Mesendoderm (in vitro differentiated cells): ENCODE data around the gene MTUS2.

Experiments used
- DNase-seq: peaks from one replicate; pipeline ENCODE4 v3.0.0; 2013
- H2AK5ac ChIP-seq: 2 replicates; pipeline ENCODE4 v1.6.1; 2013; ENCODE audit warnings: low read length, inconsistent platforms
- H2BK120ac ChIP-seq: 2 replicates; pipeline ENCODE4 v1.6.1; 2013; ENCODE audit warnings: low read depth, mild to moderate bottlenecking, low read length, moderate library complexity, mixed read lengths
- H2BK15ac ChIP-seq: replicated peaks from 2 replicates; pipeline ENCODE4 v1.6.1; 2013; ENCODE audit warnings: low read depth, mild to moderate bottlenecking, moderate library complexity
- H2BK5ac ChIP-seq: 2 replicates; pipeline ENCODE4 v1.6.1; 2013; ENCODE audit warnings: low read length, inconsistent platforms
- H3K18ac ChIP-seq: 2 replicates; pipeline ENCODE4 v1.6.1; 2013; ENCODE audit warnings: mild to moderate bottlenecking, low read length, mixed read lengths
- H3K23ac ChIP-seq: one replicate; pipeline ENCODE4 v1.6.1; 2013; ENCODE audit warnings: low read length
- H3K27ac ChIP-seq: 2 replicates; pipeline ENCODE4 v1.5.1; 2013; ENCODE audit warnings: low read depth, mild to moderate bottlenecking, inconsistent platforms, low read length, moderate library complexity
- H3K27me3 ChIP-seq: 2 replicates; pipeline ENCODE4 v1.6.1; 2013; ENCODE audit warnings: low read length, control low read depth, mild to moderate bottlenecking, inconsistent platforms; ENCODE audit not compliant: insufficient read depth, poor library complexity
- H3K36me3 ChIP-seq: 2 replicates; pipeline ENCODE4 v1.6.1; 2013; ENCODE audit warnings: low read length, inconsistent platforms; ENCODE audit not compliant: control insufficient read depth, insufficient read depth
- H3K4ac ChIP-seq: one replicate; pipeline ENCODE4 v1.6.1; 2013; ENCODE audit warnings: low read depth, mild to moderate bottlenecking, low read length, moderate library complexity
- H3K4me1 ChIP-seq: 2 replicates; pipeline ENCODE4 v1.6.1; 2013; ENCODE audit warnings: low read depth, low read length, inconsistent platforms; ENCODE audit not compliant: control insufficient read depth
- H3K4me2 ChIP-seq: 2 replicates; pipeline ENCODE4 v1.6.1; 2013; ENCODE audit warnings: low read length
- H3K4me3 ChIP-seq: 2 replicates; pipeline ENCODE4 v1.5.1; 2013; ENCODE audit warnings: mild to moderate bottlenecking, low read length
- H3K56ac ChIP-seq: one replicate; pipeline ENCODE4 v1.6.1; 2013; ENCODE audit warnings: low read length
- H3K79me1 ChIP-seq: 2 replicates; pipeline ENCODE4 v1.6.1; 2013; ENCODE audit warnings: low read length, inconsistent platforms
- H3K79me2 ChIP-seq: 2 replicates; pipeline ENCODE4 v1.6.1; 2013; ENCODE audit warnings: mild to moderate bottlenecking, low read length; ENCODE audit not compliant: control insufficient read depth, insufficient read depth
- H3K9ac ChIP-seq: 2 replicates; pipeline ENCODE4 v1.6.1; 2013; ENCODE audit warnings: low read length, inconsistent platforms
- H4K5ac ChIP-seq: one replicate; pipeline ENCODE4 v1.6.1; 2013; ENCODE audit warnings: low read length
- H4K8ac ChIP-seq: one replicate; pipeline ENCODE4 v1.6.1; 2013; ENCODE audit warnings: low read depth, mild to moderate bottlenecking, control low read depth, low read length, moderate library complexity
- WGBS: extraction: QIAGEN DNeasy Blood & Tissue Kit; methylation state at CpG from one replicate; pipeline ENCODE4 v1.1.7; 2013; ENCODE audit warnings: low lambda C conversion rate, missing lambda C conversion rate; ENCODE audit not compliant: insufficient coverage; ENCODE audit errors: extremely low coverage; 5-methylcytosine and 5-hydroxymethylcytosine counted together

Gene MTUS2

DNA sequence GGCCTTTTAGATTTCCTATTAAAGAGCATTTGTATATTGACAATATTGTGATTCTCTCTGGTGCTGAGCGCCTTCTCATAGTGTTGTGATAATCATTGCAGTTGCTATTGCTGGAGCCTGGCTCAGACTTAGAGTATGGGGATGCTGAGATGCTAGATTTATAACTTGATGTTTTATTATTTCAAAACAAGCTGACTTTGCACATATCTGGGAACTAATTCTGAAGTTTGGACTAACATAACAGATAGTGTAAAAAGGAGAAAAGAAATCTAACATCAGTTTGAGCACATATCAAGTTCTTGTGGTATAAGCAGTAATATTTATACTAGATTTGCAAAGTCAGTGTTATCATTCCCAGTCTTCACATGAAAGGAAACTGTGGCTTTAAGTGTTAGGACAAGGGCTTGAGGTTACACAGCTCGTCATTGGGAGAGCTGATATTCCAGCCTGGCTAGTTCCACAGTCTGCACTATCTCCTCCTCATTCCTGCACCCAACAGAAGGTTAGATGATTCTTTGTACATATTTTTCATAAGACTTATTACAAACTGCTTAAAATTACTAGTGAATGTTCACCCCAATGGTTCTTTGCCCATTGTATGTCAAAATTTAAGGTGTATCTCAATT is 279.8 kb downstream of the MTUS2 start:
- Histone ChIP-seq H3K23ac (no peak overlapping the region), H3K27me3 (no peaks in the 10 kb centered on the region), H3K9ac (no peak overlapping the region), H3K4ac (no peak overlapping the region), H3K4me2 (no peak overlapping the region), H3K4me3 (no peak overlapping the region), H3K36me3 (no peaks in the 10 kb centered on the region), H3K79me1 (no peaks in the 10 kb centered on the region), H2AK5ac (no peak overlapping the region), H3K56ac (no peak overlapping the region), H4K8ac (no peak overlapping the region), H3K79me2 (no peaks in the 10 kb centered on the region), H2BK120ac (no peak overlapping the region), H2BK5ac (no peak overlapping the region), H3K4me1 (no peaks in the 10 kb centered on the region), H3K27ac (no peak overlapping the region), H3K18ac (no peak overlapping the region), H2BK15ac (no peak overlapping the region), H4K5ac (no peak overlapping the region)
- no peak for DNase-seq
- WGBS: no CpG with 5 or more reads among the region's 2 CpGs

DNA sequence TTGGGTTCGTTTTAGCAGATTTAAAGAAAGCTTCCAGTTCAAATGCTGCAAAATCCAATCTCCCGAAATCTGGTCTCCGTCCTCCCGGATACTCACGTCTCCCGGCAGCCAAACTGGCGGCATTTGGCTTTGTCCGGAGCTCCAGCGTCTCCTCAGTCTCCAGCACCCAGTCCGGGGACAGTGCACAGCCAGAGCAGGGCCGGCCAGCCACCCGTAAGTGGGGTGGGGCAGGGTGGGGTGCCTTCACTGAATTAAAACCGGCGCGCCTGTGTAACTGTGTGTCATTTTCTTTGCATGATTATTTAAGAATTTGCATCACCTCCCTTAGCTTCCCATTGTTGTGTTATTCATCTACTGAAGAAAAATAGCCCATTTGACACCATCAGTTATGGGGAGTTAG is 280.6 kb downstream of the MTUS2 start:
- Histone ChIP-seq H4K8ac (no peak overlapping the region), H3K27ac (no peak overlapping the region), H3K79me2 (no peaks in the 10 kb centered on the region), H3K4me3 (no peak overlapping the region), H3K18ac (no peak overlapping the region), H2BK120ac (no peak overlapping the region), H3K79me1 (no peaks in the 10 kb centered on the region), H3K56ac (no peak overlapping the region), H3K36me3 (no peaks in the 10 kb centered on the region), H3K4me2 (no peak overlapping the region), H4K5ac (no peak overlapping the region), H3K27me3 (no peaks in the 10 kb centered on the region), H2BK15ac (no peak overlapping the region), H3K4me1 (no peaks in the 10 kb centered on the region), H3K4ac (no peak overlapping the region), H3K9ac (no peak overlapping the region), H3K23ac (no peak overlapping the region), H2AK5ac (no peak overlapping the region), H2BK5ac (no peak overlapping the region)
- DNase-seq: no peak
- no CpG with 5 or more reads among the region's 15 CpGs for WGBS

DNA sequence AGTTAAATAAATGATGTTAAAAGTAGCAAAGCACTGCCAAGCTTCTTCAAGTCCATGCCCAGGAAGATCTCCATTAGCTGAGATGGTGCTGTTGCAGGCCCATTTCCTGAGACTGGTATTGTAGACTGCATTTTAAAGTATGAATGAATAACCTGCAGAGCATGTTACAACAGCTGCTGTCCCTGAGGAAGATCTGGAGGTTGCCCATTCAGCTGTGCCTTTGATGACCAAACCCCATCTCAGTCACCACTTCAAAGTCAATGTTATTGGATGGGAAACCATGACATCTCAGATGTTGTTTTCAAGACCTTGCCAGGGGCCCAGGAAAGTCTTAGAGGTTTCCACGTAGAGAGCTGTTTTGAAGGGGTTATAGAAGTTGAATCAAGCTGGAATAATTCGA is 281.3 kb downstream of the MTUS2 start:
- no peak for DNase-seq
- no peak overlapping the region for H3K23ac ChIP-seq
- H2AK5ac ChIP-seq: no peak overlapping the region
- no peak overlapping the region for H3K27ac ChIP-seq
- H4K8ac ChIP-seq: no peak overlapping the region
- H3K18ac ChIP-seq: no peak overlapping the region
- no peak overlapping the region for H2BK15ac ChIP-seq
- no peaks in the 10 kb centered on the region for H3K36me3 ChIP-seq
- H2BK5ac ChIP-seq: no peak overlapping the region
- H2BK120ac ChIP-seq: no peak overlapping the region
- H3K4me1 ChIP-seq: no peaks in the 10 kb centered on the region
- no peaks in the 10 kb centered on the region for H3K27me3 ChIP-seq
- H3K56ac ChIP-seq: no peak overlapping the region
- H3K79me2 ChIP-seq: no peaks in the 10 kb centered on the region
- no peaks in the 10 kb centered on the region for H3K79me1 ChIP-seq
- H3K4ac ChIP-seq: no peak overlapping the region
- H3K4me3 ChIP-seq: no peak overlapping the region
- no peak overlapping the region for H3K4me2 ChIP-seq
- H4K5ac ChIP-seq: no peak overlapping the region
- WGBS: no CpG with 5 or more reads among the region's 2 CpGs
- no peak overlapping the region for H3K9ac ChIP-seq

DNA sequence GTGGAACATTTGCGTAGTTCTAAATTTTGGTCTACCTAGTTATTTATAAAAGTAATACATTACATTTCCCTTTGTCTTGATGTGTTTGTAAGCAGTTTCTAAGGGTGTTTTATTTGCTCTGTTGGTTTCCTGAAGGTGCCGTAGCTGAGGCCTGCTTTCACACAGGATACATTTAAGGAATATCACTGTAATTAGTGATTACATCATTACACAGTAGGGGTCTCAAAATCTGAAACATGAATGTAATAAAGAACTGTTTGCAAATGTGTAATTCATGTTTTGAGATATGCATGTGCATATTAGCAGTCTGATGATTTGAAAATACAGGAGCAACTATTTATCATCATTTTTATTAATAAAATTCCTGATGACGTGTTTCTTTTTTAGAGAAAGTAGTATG is 281.8 kb downstream of the MTUS2 start:
- no peak overlapping the region for H3K4me2 ChIP-seq
- H3K18ac ChIP-seq: no peak overlapping the region
- no peaks in the 10 kb centered on the region for H3K79me1 ChIP-seq
- no peak overlapping the region for H4K5ac ChIP-seq
- no peak overlapping the region for H3K4ac ChIP-seq
- H3K36me3 ChIP-seq: no peaks in the 10 kb centered on the region
- WGBS: no CpG with 5 or more reads among the region's 3 CpGs
- H3K23ac ChIP-seq: no peak overlapping the region
- H3K56ac ChIP-seq: no peak overlapping the region
- no peak for DNase-seq
- no peak overlapping the region for H3K4me3 ChIP-seq
- no peak overlapping the region for H4K8ac ChIP-seq
- H2BK120ac ChIP-seq: no peak overlapping the region
- no peak overlapping the region for H3K27ac ChIP-seq
- no peaks in the 10 kb centered on the region for H3K27me3 ChIP-seq
- H3K9ac ChIP-seq: no peak overlapping the region
- H2BK5ac ChIP-seq: no peak overlapping the region
- no peaks in the 10 kb centered on the region for H3K4me1 ChIP-seq
- H2AK5ac ChIP-seq: no peak overlapping the region
- no peaks in the 10 kb centered on the region for H3K79me2 ChIP-seq
- H2BK15ac ChIP-seq: no peak overlapping the region

DNA sequence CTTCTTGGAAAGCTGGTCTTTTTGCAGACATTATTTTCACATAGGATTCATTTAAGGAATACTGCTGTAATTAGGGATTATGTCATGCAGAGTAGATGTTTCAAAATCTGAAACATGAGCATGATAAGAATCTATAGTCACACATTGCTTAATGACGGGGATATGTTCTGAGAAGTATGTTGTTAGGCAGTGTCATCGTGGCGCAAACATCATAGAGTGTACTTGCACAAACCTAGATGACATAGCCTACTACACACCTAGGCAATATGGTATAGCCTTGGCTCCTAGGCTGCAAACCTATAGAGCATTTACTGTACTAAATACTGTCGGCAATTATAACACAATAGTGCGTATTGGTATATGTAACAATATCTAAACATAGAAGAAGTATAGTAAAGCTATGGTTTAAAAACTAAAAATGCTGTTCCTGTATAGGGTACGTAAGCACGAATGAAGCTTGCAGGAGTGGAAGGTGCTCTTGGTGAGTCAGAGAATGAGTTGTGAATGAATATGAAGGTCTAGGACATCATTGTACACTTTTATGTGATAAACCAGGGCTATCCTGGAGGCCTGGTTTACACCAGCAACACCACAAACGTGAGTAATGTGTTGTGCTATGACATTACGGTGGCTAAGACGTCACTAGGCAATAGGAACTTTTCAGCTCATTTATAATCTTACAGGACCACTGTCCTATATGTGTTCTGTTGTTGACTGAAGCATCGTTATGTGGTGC is 283.1 kb downstream of the MTUS2 start:
- Histone ChIP-seq H3K4me2 (no peak overlapping the region), H3K9ac (no peak overlapping the region), H3K79me2 (no peaks in the 10 kb centered on the region), H4K5ac (no peak overlapping the region), H3K23ac (no peak overlapping the region), H3K36me3 (no peaks in the 10 kb centered on the region), H2BK5ac (no peak overlapping the region), H3K56ac (no peak overlapping the region), H3K18ac (no peak overlapping the region), H3K4ac (no peak overlapping the region), H2BK15ac (no peak overlapping the region), H2BK120ac (no peak overlapping the region), H2AK5ac (no peak overlapping the region), H3K4me3 (no peak overlapping the region), H4K8ac (no peak overlapping the region), H3K27me3 (no peaks in the 10 kb centered on the region), H3K27ac (no peak overlapping the region), H3K79me1 (no peaks in the 10 kb centered on the region), H3K4me1 (no peaks in the 10 kb centered on the region)
- no peak for DNase-seq
- no CpG with 5 or more reads among the region's 11 CpGs for WGBS

DNA sequence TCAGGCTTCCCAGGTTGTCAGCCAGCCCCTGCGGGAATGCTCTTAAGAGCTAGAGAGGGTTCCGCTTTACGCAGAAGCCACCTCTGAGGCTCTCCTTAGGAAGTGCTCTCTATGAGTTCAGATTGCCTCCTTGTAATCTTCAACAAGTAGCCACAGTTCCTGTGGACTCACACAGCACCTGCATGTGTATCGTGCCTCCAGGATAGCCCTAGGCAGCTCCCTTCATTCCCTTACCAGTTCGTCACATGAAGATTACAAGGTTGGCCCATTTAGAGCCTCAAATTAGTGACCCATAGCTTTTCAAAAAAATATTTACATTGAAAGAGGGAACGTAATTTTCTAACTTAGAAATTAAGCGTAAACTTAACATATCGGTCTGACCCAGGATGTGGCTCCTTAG is 284.3 kb downstream of the MTUS2 start:
- no peak overlapping the region for H2BK15ac ChIP-seq
- H3K4me1 ChIP-seq: no peaks in the 10 kb centered on the region
- no peak overlapping the region for H4K5ac ChIP-seq
- no peaks in the 10 kb centered on the region for H3K36me3 ChIP-seq
- no peak for DNase-seq
- no peaks in the 10 kb centered on the region for H3K79me1 ChIP-seq
- H3K4me2 ChIP-seq: no peak overlapping the region
- no peak overlapping the region for H3K4ac ChIP-seq
- H3K23ac ChIP-seq: no peak overlapping the region
- no peak overlapping the region for H2BK120ac ChIP-seq
- H3K56ac ChIP-seq: no peak overlapping the region
- no peak overlapping the region for H3K18ac ChIP-seq
- H4K8ac ChIP-seq: no peak overlapping the region
- no peaks in the 10 kb centered on the region for H3K79me2 ChIP-seq
- H2AK5ac ChIP-seq: no peak overlapping the region
- WGBS: no CpG with 5 or more reads among the region's 8 CpGs
- H3K27me3 ChIP-seq: no peaks in the 10 kb centered on the region
- H3K4me3 ChIP-seq: no peak overlapping the region
- H3K27ac ChIP-seq: no peak overlapping the region
- H3K9ac ChIP-seq: no peak overlapping the region
- no peak overlapping the region for H2BK5ac ChIP-seq
